SK-N-MC (cell line): ENCODE results near the gene ZGRF1.

Experiments used
- EZH2 ChIP-seq: fragments of 200-600 bp; sonication (generic); IDR thresholded peaks from one replicate; pipeline ENCODE4 v1.6.1; 2017; ENCODE audit warnings: antibody characterized with exemption
- POLR2AphosphoS5 ChIP-seq: IDR thresholded peaks from 2 replicates; pipeline ENCODE4 v1.6.1; 2012; ENCODE audit warnings: mild to moderate bottlenecking, low read depth, low read length, borderline replicate concordance

- TF ChIP-seq POLR2AphosphoS5 (no peak), EZH2 (no peak)
These were observed 3.1 kb downstream of the ZGRF1 start for GRCh38 chr4:112633477-112634235.
